ENCODE data around the gene SUDS3. TPM values are rescaled to one million over a fixed set of nuclear protein-coding genes. Genes with fewer than 3 reads are reported as not detected.

The SUDS3 gene
- total RNA-seq, 1 experiment from 2014 or later = 42.8 TPM

DNA sequence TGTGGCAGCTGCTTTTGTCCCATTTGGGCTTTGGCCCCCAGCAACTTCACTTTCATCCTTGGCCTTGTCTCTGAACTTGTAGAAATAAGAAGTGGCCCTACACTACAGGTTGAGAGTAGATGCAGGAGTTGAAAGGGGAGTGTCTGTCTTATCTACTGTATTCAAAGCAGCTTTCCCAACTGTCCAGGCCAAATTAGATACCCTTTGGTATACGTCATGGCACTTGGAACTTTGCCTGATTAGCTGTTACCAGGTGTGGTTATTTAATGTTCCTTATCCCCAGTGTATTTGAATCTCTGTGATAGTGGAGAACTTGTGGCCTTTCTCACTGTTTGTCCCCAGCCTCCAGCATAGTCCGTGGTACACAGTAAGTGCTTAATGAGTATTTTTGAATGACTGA lies 33.5 kb downstream of the SUDS3 start:
- no TSS peak for BruUV-seq (replicated peaks)
- peaks cover 58% of the 10 kb centered on the region for H3K36me3 Mint-ChIP-seq (ENCODE audit: insufficient read depth, unreplicated experiment)
- DNase-seq = no peak
- no peaks in the 10 kb centered on the region for H3K27me3 Mint-ChIP-seq (ENCODE audit: insufficient read depth, unreplicated experiment)
- ChIA-PET POLR2A (no interaction called here), CTCF (no interaction called here)
- TF ChIP-seq, protein P1, sequence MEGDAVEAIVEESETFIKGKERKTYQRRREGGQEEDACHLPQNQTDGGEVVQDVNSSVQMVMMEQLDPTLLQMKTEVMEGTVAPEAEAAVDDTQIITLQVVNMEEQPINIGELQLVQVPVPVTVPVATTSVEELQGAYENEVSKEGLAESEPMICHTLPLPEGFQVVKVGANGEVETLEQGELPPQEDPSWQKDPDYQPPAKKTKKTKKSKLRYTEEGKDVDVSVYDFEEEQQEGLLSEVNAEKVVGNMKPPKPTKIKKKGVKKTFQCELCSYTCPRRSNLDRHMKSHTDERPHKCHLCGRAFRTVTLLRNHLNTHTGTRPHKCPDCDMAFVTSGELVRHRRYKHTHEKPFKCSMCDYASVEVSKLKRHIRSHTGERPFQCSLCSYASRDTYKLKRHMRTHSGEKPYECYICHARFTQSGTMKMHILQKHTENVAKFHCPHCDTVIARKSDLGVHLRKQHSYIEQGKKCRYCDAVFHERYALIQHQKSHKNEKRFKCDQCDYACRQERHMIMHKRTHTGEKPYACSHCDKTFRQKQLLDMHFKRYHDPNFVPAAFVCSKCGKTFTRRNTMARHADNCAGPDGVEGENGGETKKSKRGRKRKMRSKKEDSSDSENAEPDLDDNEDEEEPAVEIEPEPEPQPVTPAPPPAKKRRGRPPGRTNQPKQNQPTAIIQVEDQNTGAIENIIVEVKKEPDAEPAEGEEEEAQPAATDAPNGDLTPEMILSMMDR (IDR thresholded peaks at IDR 0.05; ENCODE audit: insufficient read depth in 1 of 2, low read depth in 1 of 2, low read length in 1 of 2, severe bottlenecking in 1 of 2, unreplicated experiment in 1 of 2) = no peak
- Histone ChIP-seq H3K27me3 (replicated peaks; ENCODE audit: control insufficient read depth, insufficient read depth, low read length) (no peaks in the 10 kb centered on the region), H3K9me3 (no peaks in the 10 kb centered on the region), H3K4me3 (ENCODE audit: low read depth, low read length) (no peak overlapping the region), H3K36me3 (ENCODE audit: control insufficient read depth, insufficient read depth, low read length) (0 out of 2 replicates have a peak, but pooled peaks cover 2% of the 10 kb centered on the region), H3K4me1 (no peaks in the 10 kb centered on the region)
- H3K9me3 Mint-ChIP-seq (ENCODE audit: unreplicated experiment) = no peaks in the 10 kb centered on the region
- no peak overlapping the region for H3K4me3 Mint-ChIP-seq (ENCODE audit: unreplicated experiment)
- H3K27ac Mint-ChIP-seq (ENCODE audit: unreplicated experiment) = no peak overlapping the region
- no peaks in the 10 kb centered on the region for H3K4me1 Mint-ChIP-seq (ENCODE audit: low read depth, unreplicated experiment)
- intact Hi-C loops (cut with micrococcal nuclease; ENCODE audit: unreplicated experiment) = no loop called here

DNA sequence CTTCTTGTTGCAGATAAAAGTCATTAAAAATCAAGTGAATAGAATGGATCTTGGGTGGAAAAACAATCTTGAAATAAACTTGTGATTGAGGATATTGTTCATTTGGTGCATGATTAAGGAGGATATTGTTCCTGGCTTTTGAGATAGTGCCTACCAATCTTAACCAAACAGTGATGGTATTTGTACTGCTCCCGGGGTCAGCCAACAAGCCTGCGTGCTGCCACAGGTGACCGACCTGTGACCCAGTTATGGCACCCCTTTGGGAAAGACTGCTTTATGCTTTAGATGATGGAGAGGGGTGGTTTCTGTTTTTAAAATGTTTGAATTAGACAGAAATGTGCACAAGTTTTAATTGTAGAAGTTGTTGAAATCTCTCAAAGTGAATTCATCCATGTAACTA lies 41.6 kb downstream of the SUDS3 start:
- no peak overlapping the region for H3K27ac Mint-ChIP-seq (ENCODE audit: unreplicated experiment)
- POLR2A ChIA-PET = no interaction called here

DNA sequence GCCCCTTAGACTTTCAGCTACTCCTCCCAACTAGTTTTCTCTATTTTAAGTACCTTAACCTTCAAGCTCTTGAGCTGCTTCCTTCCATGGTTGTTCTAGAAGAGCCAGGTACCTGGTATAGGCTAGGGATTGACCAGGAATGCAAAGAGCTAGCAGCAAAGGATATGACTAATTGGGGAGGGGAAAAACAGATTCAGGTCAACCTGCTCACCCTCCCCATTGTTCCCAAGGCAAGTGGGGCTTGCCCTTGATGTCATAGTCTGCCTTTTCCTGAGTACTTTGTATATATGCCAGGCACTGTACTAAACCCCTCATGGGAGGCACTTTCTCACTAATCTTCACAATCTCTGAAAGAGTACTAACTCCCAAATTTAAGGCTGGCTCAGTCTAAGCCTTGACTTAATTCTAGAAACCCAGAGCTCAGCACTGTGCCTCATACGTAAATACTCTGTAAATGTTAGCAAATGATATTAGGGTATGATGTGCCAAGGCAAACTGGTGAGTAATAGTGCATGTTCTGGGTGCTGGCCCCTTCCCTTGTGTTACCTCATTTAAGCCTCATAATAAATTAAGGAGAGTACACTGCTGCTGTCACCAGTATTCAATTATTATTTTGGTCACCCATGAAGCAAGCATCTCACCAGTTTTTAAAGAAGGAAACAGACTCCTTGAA lies 42.2 kb downstream of the SUDS3 start:
- intact Hi-C loops (cut with micrococcal nuclease; ENCODE audit: unreplicated experiment) = no loop called here
- TF ChIP-seq, protein P1 (IDR thresholded peaks at IDR 0.05; ENCODE audit: insufficient read depth in 1 of 2, low read depth in 1 of 2, low read length in 1 of 2, severe bottlenecking in 1 of 2, unreplicated experiment in 1 of 2) = no peak
- no peaks in the 10 kb centered on the region for H3K27me3 ChIP-seq (replicated peaks; ENCODE audit: control insufficient read depth, insufficient read depth, low read length)
- Mint-ChIP-seq H3K9me3 (ENCODE audit: unreplicated experiment) (no peaks in the 10 kb centered on the region), H3K27ac (ENCODE audit: unreplicated experiment) (no peak overlapping the region), H3K27me3 (ENCODE audit: insufficient read depth, unreplicated experiment) (no peaks in the 10 kb centered on the region), H3K4me3 (ENCODE audit: unreplicated experiment) (no peak overlapping the region), H3K4me1 (ENCODE audit: low read depth, unreplicated experiment) (peaks cover 7% of the 10 kb centered on the region), H3K36me3 (ENCODE audit: insufficient read depth, unreplicated experiment) (peaks cover 32% of the 10 kb centered on the region)
- no peak overlapping the region for H3K4me3 ChIP-seq (ENCODE audit: low read depth, low read length)
- no peaks in the 10 kb centered on the region for H3K4me1 ChIP-seq
- H3K36me3 ChIP-seq (ENCODE audit: control insufficient read depth, insufficient read depth, low read length) = no peaks in the 10 kb centered on the region; the same call in 1 of the 2 replicates
- ChIA-PET CTCF (interaction anchor here (1.1 kb wide), 1 partner anchor 42 kb away, joined by 3 read pairs; the partner anchor contains the start of gene SUDS3), POLR2A (no interaction called here)
- H3K9me3 ChIP-seq = no peaks in the 10 kb centered on the region
- no TSS peak for BruUV-seq (replicated peaks)
- no peak for DNase-seq

More for the DNA sequence above, 41.6 kb downstream of the SUDS3 start:
- TF ChIP-seq, protein P1 (IDR thresholded peaks at IDR 0.05; ENCODE audit: insufficient read depth in 1 of 2, low read depth in 1 of 2, low read length in 1 of 2, severe bottlenecking in 1 of 2, unreplicated experiment in 1 of 2) = no peak
- H3K27me3 ChIP-seq (replicated peaks; ENCODE audit: control insufficient read depth, insufficient read depth, low read length) = no peaks in the 10 kb centered on the region
- H3K4me1 ChIP-seq = no peaks in the 10 kb centered on the region
- DNase-seq = no peak
- CTCF ChIA-PET = no interaction called here
- peaks cover 4% of the 10 kb centered on the region for H3K4me1 Mint-ChIP-seq (ENCODE audit: low read depth, unreplicated experiment)
- no peaks in the 10 kb centered on the region; the same call in 1 of the 2 replicates for H3K36me3 ChIP-seq (ENCODE audit: control insufficient read depth, insufficient read depth, low read length)
- peaks cover 37% of the 10 kb centered on the region for H3K36me3 Mint-ChIP-seq (ENCODE audit: insufficient read depth, unreplicated experiment)
- no peak overlapping the region for H3K4me3 Mint-ChIP-seq (ENCODE audit: unreplicated experiment)
- no peaks in the 10 kb centered on the region for H3K9me3 Mint-ChIP-seq (ENCODE audit: unreplicated experiment)
- no peak overlapping the region for H3K4me3 ChIP-seq (ENCODE audit: low read depth, low read length)
- BruUV-seq (replicated peaks) = no TSS peak
- H3K27me3 Mint-ChIP-seq (ENCODE audit: insufficient read depth, unreplicated experiment) = no peaks in the 10 kb centered on the region
- intact Hi-C loops (cut with micrococcal nuclease; ENCODE audit: unreplicated experiment) = no loop called here
- H3K9me3 ChIP-seq = no peaks in the 10 kb centered on the region
